ENCODE data around the gene KHDC1L. TPM values are rescaled to one million over a fixed set of nuclear protein-coding genes. Genes with fewer than 3 reads are reported as not detected.

Gene KHDC1L
- total and polyA plus RNA-seq, 7 donors = not detected

DNA sequence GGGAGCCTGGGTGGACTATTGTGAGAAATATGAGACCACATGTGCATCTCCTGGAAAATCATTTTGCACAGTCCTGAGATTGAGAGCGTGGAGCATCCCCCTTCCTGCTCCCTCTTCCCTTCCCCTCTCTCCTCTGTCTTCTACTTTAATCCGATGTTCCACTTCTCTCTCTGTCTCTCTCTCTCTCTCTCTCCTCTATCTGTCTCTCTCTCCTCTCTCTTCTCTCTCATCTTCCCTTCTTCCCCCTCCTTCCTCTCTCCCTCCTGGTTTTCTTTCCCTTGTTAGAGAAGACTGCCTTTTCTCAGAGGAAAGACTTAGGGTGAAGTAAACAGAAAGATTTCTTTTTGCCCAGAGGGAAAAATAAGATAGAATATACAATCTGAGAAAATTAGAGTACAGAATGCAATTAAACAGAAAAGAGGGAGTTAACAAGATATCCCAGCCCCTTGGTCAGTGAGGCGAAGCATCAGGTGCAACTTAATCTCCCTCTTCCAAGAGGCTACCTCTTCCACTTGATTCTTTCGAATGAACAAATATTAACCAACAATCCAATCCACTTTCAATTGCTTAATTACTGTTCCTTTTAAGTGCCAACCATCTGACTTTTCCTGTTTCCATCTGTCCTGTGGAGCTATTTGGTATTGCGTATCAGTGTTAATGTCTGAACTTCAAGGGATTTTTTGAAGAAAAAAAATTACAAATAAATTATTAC is 23.1 kb upstream of the KHDC1L start:
- intact Hi-C loops (cut with DNase I) = no loop called here
- DNase-seq = no peak
- no peaks in the 10 kb centered on the region for H3K4me1 ChIP-seq
- no peak for TF ChIP-seq POLR2A (IDR thresholded peaks at IDR 0.05)
- TF ChIP-seq, protein P1, sequence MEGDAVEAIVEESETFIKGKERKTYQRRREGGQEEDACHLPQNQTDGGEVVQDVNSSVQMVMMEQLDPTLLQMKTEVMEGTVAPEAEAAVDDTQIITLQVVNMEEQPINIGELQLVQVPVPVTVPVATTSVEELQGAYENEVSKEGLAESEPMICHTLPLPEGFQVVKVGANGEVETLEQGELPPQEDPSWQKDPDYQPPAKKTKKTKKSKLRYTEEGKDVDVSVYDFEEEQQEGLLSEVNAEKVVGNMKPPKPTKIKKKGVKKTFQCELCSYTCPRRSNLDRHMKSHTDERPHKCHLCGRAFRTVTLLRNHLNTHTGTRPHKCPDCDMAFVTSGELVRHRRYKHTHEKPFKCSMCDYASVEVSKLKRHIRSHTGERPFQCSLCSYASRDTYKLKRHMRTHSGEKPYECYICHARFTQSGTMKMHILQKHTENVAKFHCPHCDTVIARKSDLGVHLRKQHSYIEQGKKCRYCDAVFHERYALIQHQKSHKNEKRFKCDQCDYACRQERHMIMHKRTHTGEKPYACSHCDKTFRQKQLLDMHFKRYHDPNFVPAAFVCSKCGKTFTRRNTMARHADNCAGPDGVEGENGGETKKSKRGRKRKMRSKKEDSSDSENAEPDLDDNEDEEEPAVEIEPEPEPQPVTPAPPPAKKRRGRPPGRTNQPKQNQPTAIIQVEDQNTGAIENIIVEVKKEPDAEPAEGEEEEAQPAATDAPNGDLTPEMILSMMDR (IDR thresholded peaks at IDR 0.05) = no peak
- TF ChIP-seq EP300 (IDR thresholded peaks at IDR 0.05) = no peak
- no peak for TF ChIP-seq POLR2AphosphoS5 (IDR thresholded peaks at IDR 0.05)
- no peaks in the 10 kb centered on the region for H3K36me3 ChIP-seq
- H3K27me3 ChIP-seq = no peaks in the 10 kb centered on the region
- H3K4me3 ChIP-seq = no peak overlapping the region
- WGBS, 2 donors = 68% methylated on average over 5 of the region's 5 CpGs
- no peak overlapping the region for H3K27ac ChIP-seq
- H3K9me3 ChIP-seq = no peaks in the 10 kb centered on the region

DNA sequence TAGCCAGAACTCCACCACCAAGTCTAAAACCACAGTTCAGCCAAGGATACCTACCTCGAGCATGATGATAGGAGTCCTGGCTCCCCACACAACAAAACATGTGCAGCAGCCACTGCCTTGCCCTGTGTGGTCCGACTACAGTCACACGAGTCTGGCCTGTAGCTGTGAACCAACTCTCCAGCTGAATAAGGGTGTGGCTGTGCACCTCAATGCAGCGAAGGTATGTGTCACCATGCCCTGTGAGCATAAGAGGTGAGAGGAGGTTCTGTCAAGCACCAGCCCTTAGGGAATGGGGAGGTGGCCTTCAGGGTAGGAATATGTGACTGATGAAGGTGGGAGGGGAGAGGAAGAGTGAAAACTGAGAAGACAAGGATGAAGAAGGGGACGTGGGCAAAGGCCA is 16.7 kb upstream of the KHDC1L start:
- 83 to 90% methylated on average over 5 of the region's 5 CpGs for WGBS, 2 donors
- H3K27ac ChIP-seq = no peak overlapping the region

GRCh38 chr6:73240730-73241129 is 15.4 kb upstream of the KHDC1L start:
- Histone ChIP-seq H3K4me1 (no peaks in the 10 kb centered on the region), H3K36me3 (no peaks in the 10 kb centered on the region), H3K27ac (no peak overlapping the region), H3K27me3 (no peaks in the 10 kb centered on the region), H3K4me3 (no peak overlapping the region), H3K9me3 (no peaks in the 10 kb centered on the region)
- TF ChIP-seq POLR2AphosphoS5 (IDR thresholded peaks at IDR 0.05) (no peak), POLR2A (IDR thresholded peaks at IDR 0.05) (no peak), EP300 (IDR thresholded peaks at IDR 0.05) (no peak)
- TF ChIP-seq, protein P1 (IDR thresholded peaks at IDR 0.05) = no peak
- intact Hi-C loops (cut with DNase I) = no loop called here
- WGBS, 2 donors = 86 to 92% methylated on average over 4 of the region's 4 CpGs
- DNase-seq = no peak

More for the DNA sequence above, 16.7 kb upstream of the KHDC1L start:
- no peaks in the 10 kb centered on the region for H3K27me3 ChIP-seq
- no peak for DNase-seq
- H3K9me3 ChIP-seq = no peaks in the 10 kb centered on the region
- TF ChIP-seq POLR2AphosphoS5 (IDR thresholded peaks at IDR 0.05) (no peak), EP300 (IDR thresholded peaks at IDR 0.05) (no peak), POLR2A (IDR thresholded peaks at IDR 0.05) (no peak)
- TF ChIP-seq, protein P1 (IDR thresholded peaks at IDR 0.05) = no peak
- H3K4me3 ChIP-seq = no peak overlapping the region
- no peaks in the 10 kb centered on the region for H3K36me3 ChIP-seq
- intact Hi-C loops (cut with DNase I) = no loop called here
- no peaks in the 10 kb centered on the region for H3K4me1 ChIP-seq

DNA sequence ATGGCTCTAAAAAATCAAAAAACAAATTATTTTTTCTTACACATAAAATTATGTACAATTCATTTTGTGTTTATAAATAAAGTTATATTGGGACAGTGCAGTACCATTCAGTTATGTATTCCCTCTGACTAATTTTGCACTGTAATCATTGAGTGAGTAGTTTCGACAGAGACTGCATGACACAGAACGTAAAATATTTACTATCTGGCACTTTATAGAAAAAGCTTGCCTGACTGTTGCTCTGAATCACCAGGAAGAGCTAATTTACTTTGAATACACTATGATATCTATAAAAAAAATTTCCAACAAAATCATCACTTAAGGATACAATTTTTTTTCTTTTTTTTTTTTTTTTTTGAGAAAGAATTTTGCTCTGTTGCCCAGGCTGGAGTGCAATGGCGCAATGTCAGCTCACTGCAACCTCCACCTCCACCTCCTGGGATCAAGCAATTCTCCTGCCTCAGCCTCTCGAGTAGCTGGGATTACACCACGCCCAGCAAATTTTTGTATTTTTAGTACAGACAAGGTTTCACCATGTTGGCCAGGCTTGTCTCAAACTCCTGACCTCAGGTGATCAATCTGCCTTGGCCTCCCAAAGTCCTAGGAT is 11.0 kb upstream of the KHDC1L start:
- Histone ChIP-seq H3K27ac (no peak overlapping the region), H3K27me3 (no peaks in the 10 kb centered on the region), H3K9me3 (no peaks in the 10 kb centered on the region), H3K36me3 (no peaks in the 10 kb centered on the region), H3K4me1 (no peaks in the 10 kb centered on the region), H3K4me3 (no peak overlapping the region)
- 89 to 92% methylated on average over 5 of the region's 5 CpGs for WGBS, 2 donors
- DNase-seq = no peak
- TF ChIP-seq EP300 (IDR thresholded peaks at IDR 0.05) (no peak), POLR2AphosphoS5 (IDR thresholded peaks at IDR 0.05) (no peak), POLR2A (IDR thresholded peaks at IDR 0.05) (no peak)
- TF ChIP-seq, protein P1 (IDR thresholded peaks at IDR 0.05) = no peak
- intact Hi-C loops (cut with DNase I) = no loop called here

All from sigmoid colon (tissue), 7 donors.